Middle frontal gyrus (tissue), 1 donor: ENCODE data around the gene MPND.
"Not testable (repeated sequence)": the region's sequence is repeated elsewhere in the genome, so short reads cannot be mapped to it uniquely, and the experiment has no call there.

ENCODE experiments used
- DNase-seq: peaks from one replicate; pipeline ENCODE4 v3.0.0-alpha.2; 2015; ENCODE audit warnings: low spot score; ENCODE audit errors: extremely low spot score

Gene MPND

DNA sequence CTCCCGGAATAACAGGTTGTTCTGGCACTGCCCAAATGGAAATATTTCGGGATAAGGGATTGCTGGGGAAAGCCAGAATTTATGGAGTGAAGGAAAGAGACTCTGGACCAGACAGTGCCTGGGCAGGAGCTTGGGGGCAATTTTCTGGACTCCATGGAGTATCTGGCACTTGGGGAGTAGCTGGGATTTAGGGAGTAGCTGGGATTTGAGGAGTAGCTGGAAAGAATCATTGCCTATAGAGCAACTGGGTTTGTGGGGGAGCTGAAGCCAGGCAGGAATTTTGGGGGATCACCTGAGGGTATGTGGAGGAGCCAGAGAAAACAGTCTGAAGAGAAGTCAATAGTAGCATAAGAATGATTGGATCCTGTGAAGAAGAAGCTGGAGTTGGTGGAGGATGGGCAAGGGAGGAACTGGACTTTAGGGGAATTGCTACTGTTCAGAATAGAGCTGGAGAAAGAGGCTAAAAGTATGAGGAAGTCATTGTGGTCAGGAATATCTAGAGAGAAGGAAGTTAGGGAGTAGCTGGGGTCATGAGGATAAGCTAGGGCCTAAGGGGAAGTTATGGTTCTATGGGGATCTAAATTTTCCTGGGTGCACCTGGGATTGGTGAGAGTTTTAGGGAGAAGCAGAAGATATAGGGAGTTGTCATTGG is 24.2 kb upstream of the MPND start:
- DNase-seq = no peak

DNA sequence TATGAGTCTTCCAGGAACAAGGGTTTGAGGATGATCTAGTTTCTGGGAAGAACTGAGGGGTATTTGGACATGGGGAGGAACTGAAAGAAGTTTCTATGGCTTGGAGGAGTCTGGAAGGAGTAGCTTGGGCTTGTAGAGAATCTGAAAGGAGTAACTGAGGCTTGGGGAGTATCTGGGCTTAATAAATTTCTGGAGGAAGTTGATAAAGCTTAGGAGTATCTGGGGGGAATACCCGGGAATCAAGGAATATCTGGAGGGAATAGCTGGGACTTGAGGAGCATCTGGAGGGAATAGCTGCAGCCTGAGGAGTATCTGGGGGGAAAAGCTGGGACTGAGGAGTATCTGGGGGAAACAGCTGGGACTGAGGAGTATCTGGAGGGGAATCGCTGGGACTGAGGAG is 22.9 kb upstream of the MPND start:
- DNase-seq = no peak

DNA sequence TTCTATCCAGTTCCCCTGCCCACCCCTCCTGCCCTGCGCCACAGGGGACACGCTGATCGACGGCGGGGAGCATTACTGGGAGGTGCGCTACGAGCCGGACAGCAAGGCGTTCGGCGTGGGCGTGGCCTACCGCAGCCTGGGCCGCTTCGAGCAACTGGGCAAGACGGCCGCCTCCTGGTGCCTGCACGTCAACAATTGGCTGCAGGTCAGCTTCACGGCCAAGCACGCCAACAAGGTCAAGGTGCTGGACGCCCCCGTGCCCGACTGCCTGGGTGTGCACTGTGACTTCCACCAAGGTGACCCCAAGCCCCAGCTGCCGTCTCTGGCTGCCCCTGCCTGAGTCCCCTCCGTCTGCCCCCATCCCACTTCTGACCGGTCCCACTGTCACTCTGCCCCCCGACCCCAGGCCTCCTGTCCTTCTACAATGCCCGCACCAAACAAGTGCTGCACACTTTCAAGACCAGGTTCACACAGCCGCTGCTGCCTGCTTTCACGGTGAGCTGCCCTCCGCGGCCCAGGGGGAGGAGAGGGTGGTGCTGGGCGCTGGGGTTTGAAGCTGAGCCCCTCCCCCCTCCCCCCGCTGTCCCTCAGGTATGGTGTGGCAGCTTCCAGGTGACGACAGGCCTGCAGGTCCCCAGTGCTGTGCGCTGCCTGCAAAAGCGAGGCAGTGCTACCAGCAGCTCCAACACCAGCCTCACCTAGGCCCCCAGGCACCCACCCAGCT is 20.3 kb upstream of the MPND start:
- no peak for DNase-seq

DNA sequence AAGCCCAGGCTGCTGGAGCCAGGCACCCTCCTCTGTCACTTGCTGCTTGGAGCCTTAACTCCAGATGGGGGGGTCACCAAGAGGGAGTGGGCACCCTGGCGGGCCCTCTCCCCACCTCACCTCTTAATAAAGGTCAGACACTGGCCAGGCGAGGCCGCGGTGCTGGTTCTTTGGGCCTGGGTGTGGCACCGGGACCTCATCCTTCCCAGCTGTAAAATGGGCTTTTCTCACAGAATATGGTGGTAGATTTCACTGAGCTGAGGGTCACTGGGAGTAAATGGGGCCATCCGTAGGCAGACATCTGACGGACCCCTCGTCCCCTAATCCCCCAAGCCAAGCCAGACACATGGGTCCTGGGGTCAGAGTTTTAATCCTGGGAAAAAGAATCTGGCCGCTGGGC is 19.7 kb upstream of the MPND start:
- no peak for DNase-seq

DNA sequence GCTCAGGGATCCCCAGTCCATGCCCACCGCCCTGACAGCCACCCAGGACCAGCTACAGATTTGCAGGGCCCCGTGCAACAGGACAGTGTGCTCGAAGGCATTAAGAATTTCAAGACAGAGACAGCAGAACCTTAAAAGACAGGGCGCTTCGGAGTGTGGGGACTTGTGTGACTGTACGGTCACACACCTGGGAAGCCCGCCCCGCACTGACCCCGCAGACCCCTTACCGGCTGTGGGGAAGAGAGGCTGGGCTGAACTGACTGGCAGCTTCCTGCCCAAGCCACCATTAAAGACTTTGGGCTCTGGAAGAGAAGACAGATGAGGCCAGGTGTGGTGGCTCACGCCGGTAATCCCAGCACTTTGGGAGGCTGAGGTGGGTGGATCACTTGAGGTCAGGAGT is 19.1 kb upstream of the MPND start:
- no peak for DNase-seq

DNA sequence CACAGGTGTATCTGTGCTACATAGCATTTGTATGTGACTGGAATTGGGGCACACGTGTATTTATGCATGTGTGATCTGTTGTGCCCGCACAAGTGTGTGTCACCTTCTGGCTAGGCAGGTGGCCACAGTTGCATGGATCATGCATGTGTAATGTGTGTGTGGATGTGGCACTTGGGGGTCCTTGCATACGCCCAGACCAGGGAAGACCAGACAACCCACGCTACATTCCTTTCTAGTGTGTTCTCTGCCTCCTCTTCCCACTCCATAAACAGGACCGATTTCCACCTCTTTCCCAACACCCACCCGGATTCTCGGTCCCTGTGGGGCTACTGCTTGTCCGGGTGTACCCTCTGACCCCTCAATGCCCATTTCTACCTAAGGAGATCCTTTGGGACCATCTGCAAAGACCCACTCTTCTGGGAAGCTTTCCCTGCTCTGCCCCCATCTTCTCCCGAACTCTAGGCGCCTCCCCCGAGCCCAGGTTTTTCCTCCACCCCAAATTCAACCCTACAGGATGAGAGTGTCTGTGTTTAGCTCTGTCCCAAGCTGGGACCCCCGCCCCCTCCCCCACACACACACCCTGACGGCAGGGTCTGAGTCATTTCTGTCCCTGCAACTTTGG is 17.0 kb upstream of the MPND start:
- DNase-seq = no peak

DNA sequence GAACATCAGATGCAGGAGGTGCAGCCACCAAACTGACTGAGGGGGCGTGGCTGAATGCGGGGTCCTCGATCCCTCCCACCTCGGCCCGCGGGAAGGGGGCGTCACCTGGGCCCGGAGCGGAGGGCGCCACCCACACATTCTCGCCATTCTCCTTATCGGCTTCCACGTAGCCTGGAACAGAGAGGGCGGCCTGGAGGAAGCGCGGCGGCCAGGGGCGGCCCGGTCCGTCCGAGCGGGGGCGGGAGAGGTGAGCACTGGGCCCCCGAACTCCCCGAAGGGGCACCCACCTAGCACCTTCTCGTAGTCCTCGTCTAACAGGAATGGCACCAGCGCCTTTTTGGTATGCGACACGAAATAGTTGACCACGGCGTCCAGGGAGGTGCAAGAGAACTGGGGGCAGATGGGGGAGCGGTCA is 16.5 kb upstream of the MPND start:
- DNase-seq = no peak

DNA sequence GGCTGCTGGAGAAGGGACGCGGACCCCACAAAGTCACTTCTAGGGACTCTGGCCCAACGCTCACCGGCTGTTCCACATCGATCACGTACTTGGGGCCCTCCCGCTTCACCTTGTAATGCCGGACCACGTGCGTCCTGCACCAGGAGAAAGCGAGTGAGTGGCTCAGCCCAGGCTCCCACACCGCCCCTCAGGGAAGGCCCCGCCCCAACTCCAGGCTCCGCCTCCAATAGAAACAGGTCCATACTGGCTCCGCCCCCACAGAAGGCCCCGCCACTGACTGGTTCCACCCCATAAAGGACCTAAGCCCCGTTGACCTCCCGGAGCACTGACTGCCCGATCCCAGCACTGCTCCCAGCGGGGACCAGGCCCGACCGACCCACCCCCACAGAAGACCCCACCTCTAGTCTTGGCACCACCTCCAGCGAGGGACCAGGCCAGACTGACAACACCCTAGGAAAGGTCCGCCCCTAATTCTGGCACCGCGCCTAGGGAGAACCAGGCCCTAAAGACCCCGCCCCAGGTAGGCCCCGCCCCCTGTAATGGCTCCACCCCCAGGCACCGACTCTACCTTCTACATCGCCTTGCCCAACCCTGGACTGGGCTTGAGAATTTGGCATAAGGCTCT is 16.0 kb upstream of the MPND start:
- DNase-seq = no peak

DNA sequence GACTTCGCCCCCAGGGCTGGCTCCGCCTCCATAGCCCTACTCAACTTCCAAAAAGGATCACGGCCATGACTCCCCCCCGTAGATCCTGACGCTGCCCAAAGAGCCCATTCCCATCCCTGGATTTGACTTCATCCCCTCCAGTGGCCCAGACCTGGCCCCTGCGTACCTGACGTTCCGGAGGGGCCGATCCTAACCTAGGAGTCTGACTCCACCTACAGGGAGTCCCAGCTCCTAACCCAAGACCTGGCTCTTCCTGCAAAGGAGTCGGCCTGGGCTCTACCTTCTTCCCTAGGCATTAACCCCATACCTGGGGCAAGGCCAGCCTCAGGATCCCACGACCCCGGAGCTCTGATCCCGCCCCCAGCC is 15.5 kb upstream of the MPND start:
- no peak for DNase-seq

DNA sequence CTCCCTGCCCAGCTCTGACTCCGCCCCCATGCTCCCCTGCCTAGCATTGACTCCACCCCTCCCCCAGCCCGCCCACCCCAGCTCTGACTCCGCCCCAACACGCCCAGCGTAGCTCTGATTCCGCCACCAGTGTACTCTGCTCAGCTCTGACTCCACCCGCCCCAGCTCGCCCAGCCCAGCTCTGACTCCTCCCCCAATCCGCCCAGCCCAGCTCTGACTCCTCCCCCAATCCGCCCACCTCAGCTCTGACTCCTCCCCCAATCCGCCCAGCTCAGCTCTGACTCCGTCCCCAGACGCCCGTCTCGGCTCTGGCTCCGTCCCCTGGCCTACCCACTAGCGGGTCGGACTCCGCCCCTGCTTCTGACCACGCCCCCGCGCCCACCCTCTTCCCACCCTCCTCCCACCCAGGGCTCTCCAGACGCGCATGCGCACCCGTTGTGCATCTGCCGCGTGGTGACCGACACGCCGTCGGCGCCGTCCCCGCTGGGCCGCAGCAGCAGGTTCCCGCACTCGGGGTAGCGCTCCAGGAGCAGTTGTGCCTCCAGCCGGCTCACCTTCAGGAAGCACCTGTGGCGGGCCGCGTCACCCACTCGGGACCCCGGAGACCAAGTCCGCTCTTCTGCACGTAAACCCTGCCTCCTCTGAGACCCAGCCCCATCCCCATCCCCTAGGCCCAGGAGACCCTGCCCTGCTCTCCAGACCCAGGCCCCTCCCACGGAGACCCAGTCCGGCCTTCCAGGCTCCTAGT is 14.9 kb upstream of the MPND start:
- DNase-seq = peak; percentile 79

DNA sequence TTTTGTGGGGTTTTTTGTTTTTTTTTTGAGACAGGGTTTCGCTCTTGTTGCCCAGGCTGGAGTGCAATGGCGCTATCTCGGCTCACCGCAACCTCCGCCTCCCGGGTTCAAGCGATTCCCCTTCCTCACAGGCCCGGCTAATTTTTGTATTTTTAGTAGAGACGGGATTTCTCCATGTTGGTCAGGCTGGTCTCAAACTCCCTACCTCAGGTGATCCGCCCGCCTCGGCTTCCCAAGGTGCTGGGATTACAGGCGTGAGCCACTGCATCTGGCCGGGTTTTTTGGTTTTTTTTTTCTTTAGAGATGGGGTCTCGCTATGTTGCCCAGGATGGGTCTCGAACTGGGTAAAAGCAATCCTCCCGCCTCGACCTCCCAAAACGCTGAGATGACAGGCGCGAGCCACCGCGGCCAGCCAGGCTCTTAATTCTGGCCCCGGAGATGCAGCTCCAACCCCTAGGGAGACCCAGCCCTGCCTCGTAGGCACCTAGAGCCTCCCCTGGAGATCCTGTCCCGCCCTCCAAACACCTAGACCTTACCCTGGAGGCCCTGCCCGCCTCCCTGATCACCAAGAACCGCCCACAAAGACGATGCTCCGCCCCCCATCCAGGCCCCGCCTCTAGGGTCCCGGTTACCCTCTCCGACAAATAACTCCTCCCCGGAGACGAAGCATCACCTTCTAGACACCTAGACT is 14.2 kb upstream of the MPND start:
- DNase-seq = not testable (repeated sequence)

DNA sequence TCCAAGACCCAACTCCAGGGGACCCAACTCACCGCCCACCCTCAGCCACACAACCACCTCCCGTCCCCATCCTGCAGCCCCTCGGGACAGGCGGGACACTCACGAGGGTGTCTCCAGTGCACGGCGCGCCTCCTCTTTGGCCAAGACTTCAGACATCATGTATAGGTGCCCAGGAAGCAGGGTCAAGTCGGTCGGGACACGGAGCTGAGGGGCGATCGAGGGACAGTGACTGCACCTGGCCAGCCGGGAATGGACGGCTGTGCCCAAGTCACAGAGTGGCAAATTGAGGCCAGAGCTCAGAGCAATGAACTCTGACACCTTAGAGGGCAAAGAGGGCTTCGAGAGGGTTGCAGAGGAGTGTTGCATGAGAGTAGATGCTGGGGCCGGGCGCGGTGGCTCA is 13.5 kb upstream of the MPND start:
- DNase-seq = no peak

DNA sequence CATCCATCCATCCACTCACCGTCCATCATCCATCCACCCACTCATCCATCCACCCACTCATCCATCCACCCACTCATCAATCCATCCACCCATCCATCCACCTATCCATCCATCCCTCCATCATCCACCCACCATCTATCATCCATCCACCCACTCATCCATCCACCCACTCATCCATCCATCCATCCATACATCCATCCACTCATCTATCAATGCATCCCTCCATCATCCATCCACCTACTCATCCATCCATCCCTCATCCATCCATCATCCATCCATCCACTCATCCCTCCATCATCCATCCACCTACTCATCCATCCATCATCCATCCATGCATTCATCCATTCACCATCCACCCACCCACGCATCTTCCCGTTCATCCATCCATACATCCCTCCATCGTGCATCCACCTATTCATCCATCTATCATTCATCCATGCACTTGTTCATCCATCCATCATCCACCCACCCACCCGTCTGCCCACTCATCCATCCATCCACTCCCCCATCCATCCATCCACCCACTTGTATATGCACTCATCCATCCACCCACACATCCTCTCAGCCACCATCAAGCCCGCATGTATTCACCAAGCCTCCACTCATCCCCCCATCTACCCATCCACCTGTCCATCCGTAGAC is 8.3 kb upstream of the MPND start:
- DNase-seq = no peak

DNA sequence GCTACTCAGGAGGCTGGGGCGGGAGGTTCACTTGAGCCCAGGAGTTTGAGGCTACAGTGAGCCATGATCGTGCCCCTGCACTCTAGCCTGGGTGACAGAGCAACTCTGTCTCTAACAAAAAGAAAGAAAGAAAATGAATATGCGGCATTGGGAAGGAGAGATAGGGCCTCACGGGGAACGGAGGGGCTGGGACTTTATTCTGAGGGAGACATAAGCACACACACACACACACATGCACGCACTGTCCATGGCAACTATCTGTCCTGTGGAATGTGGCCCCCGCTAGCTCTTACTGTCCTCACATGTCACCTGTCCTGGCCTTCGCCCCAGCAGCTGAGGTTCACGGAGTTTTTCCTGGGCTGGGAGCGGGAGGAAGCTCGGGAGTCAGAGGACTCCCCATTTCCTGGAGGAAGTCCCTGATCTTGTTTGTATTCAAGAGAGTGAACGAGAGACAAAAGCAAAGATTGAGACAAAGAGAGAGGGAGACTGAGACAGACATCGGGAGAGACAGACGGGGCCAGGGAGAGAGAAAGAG is 5.4 kb upstream of the MPND start:
- no peak for DNase-seq

DNA sequence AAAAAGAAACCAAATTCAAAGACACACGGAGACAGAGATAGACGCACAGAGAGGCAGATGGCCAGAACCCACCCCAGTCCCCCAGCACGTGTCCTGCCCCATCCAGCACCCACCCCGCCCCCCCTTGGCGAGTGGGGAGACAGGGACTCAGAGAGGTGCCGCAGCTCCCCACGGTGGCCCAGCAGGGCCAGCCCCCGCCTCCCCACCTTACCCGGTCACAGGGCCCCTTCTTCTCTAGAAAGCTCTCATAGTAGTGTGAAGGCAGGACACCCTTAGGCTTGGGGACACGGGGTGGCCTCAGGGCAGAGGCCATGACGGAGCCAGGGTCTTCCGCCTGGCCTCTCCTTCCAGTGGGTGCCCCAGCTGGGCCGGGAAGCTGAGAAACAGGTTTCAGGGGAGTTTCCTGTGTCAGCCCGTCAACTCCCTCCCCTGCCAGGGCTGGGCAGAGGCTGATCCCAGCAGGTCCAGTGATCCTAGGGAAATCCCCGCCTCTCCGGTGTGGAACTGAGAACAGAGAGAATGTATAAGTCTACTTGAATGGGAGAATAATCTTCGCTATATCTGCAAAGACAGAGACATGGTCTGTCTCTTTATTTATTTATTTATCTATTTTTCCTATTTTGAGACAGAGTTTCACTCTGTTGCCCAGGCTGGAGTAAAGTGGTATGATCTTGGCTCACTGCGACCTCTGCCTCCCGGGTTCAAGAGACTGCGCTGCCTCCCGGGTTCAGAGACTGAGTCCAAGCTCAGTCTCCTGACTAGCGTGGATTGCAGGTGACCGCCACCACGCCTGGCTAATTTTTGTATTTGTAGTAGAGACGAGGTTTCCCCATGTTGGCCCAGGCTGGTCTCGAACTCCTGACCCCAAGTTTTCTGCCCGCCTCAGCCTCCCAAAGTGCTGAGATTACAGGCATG is 4.7 kb upstream of the MPND start, which contains the start of gene STAP2:
TSS of gene STAP2 (minus strand) at position 387 of the 915 bp plus-strand sequence. CDS start at position 313, 74 bp downstream.
- DNase-seq = no peak

DNA sequence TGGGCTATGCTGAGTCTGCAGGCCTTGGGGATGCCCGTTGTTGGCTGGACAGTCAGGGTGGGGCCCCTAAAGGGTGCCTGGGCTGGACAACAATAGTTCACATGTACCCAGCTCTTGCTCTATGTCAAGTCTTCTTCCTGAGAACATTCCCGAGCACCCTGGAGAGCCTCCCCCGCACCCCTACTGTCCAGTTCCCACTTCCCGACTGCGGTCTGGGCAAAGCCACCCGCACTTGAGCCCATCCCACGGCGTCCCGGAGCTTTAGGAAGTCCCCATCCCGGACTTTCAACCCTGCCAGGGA is 1.1 kb upstream of the MPND start:
- no peak for DNase-seq

DNA sequence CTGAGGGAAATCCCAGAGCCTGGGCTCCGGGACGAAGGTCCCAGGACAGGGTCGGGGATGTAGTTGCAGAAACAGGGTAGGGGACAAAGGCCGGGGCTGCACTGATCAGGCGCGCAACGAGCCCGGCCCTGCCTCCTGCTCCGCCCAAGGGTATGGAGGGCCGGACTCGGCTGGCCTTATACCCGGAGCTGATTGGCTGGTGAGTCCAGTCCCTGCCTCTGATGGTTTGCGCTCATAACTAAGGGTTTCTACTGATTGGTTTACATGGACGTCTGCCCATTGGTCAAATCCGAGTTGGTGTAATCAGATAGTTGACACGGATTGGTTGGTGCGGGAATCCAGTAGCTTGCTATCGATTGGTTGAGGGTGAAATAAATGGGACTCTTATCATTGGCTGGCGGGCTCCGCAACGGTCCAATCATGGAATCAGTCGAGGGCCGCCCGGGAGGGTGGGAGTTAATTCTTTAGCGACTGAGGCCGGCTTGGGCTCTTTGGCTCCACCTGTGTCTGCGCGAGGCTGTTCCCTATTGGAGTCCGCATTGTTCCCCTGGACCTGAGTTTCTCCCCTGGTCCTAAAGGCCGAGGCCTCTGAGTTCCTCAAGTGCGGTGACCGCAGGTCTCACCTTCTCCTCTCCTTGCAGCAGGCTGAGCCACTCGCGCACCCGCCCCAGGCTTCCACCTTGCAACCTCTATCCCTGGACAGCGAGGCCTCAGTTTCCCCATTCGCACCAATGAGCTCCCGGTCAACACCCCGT is 570 bp upstream of the MPND start:
- peak; percentile 99 for DNase-seq

DNA sequence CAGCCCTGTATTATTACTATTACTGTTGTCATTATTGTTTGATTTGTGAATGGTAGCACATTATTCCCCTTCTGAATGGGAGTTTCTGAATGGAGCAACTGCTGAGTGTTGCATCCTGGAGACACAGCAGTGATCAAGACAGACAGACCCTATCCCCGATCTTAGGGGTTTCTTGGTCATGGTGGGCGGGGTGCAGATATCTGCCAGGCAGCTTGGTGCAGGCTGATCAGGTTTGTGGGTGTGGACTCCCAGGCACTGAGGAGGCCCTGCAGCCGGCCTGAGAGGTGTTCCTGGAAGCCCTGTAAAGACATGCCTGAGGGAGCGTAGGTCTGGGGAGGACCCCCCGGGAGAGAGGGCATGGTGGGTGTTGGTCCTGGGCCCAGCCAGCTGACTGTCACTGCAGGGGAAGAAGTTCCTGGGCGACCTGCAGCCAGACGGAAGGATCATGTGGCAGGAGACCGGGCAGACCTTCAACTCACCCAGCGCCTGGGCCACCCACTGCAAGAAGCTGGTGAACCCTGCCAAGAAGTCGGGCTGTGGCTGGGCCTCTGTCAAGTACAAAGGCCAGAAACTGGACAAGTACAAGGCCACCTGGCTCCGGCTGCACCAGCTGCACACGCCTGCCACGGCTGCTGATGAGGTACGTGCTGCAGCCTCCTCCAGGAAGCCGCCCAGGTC is 2.1 kb downstream of the MPND start:
- no peak for DNase-seq
